HepG2 (cell line): Measurements from ENCODE around the gene MUC13. TPM values are rescaled to one million over a fixed set of nuclear protein-coding genes. Genes with fewer than 3 reads are reported as not detected.

Experiments
- ATAC-seq: fragments of 200-7000 bp; cut with Tn5 transposase; 3 replicates; pipeline ENCODE4 v1.9.1; 2020; ENCODE audit warnings: mild to moderate bottlenecking, moderate library complexity
- BruUV-seq: library from RNA; stranded (reverse); fragments of 400-500 nt; replicated peaks from 2 replicates; lab custom pipeline; 2021; lab: Mats Ljungman, UMichigan
- CTCF ChIA-PET: fragments of 300-600 bp; formaldehyde crosslinking; extraction: SDS; loops from one replicate; lab custom pipeline; 2021; ENCODE audit warnings: low total read pairs, inconsistent platforms, low intra/inter-chr PET ratio; lab: Yijun Ruan, JAX
- POLR2A ChIA-PET: fragments of 350-600 bp; sonication (Branson Sonifier 250); formaldehyde crosslinking; loops from one replicate; lab custom pipeline; 2020; ENCODE audit warnings: antibody characterized with exemption, inconsistent platforms; lab: Yijun Ruan, JAX
- DNase-seq: peaks from one replicate; pipeline ENCODE4 v3.0.0-alpha.2; 2015; ENCODE audit warnings: low spot score
- FAIRE-seq: peaks from 3 replicates; lab custom pipeline; 2011; peaks lifted over from hg19 to GRCh38; lab: Jason Lieb, UNC
- H2AFZ ChIP-seq: one replicate; pipeline ENCODE4 v1.6.1; 2011; ENCODE audit warnings: low read length, inconsistent platforms
- H3K27ac ChIP-seq: fragments of 300-600 bp; 3 replicates; pipeline ENCODE4 v1.8.0; 2011; ENCODE audit warnings: mixed run types, mild to moderate bottlenecking, mixed read lengths, low read length, inconsistent platforms; ENCODE audit not compliant: insufficient read depth; ENCODE audit errors: extremely low read length
- H3K27me3 ChIP-seq, 2 experiments: fragments of 200-600 bp in 1 of 2; 2 replicates in 1 of 2; 3 replicates in 1 of 2; pipeline versions ENCODE4 v1.6.0 to v1.8.0; 2011; ENCODE audit warnings: low read length in 2 of 2, mild to moderate bottlenecking in 2 of 2, moderate library complexity in 2 of 2, inconsistent platforms in 1 of 2; ENCODE audit not compliant: insufficient read depth in 2 of 2, control insufficient read depth in 1 of 2
- H3K36me3 ChIP-seq, 2 experiments: fragments of 200-600 bp in 1 of 2; replicated peaks in 1 of 2; 2 replicates in 1 of 2; 3 replicates in 1 of 2; pipeline versions ENCODE4 v1.5.1 to v1.8.0; 2011; ENCODE audit warnings: low read length in 2 of 2, inconsistent platforms in 1 of 2; ENCODE audit not compliant: insufficient read depth in 2 of 2, control insufficient read depth in 1 of 2
- H3K4me1 ChIP-seq: 2 replicates; pipeline ENCODE4 v1.5.1; 2012; ENCODE audit warnings: low read length, inconsistent platforms; ENCODE audit not compliant: insufficient read depth
- H3K4me2 ChIP-seq: 2 replicates; pipeline ENCODE4 v1.6.0; 2011; ENCODE audit warnings: low read depth, low read length, inconsistent platforms
- H3K4me3 ChIP-seq, 3 experiments: fragments of 200-600 bp in 1 of 3; sonication (generic), shearing (Covaris generic) in 1 of 3; replicated peaks in 1 of 3; 2 replicates each; pipeline ENCODE4 v1.5.1; 2011 to 2016; ENCODE audit warnings: low read length in 3 of 3, inconsistent platforms in 2 of 3, low read depth in 2 of 3, mild to moderate bottlenecking in 2 of 3, control low read depth in 1 of 3, mixed read lengths in 1 of 3; ENCODE audit not compliant: insufficient read depth in 1 of 3
- H3K79me2 ChIP-seq: one replicate; pipeline ENCODE4 v1.6.1; 2011; ENCODE audit warnings: low read length, inconsistent platforms; ENCODE audit not compliant: insufficient read depth
- H3K9ac ChIP-seq: 2 replicates; pipeline ENCODE4 v1.6.0; 2011; ENCODE audit warnings: mild to moderate bottlenecking, low read depth, low read length, inconsistent platforms; ENCODE audit not compliant: insufficient read depth
- H3K9me3 ChIP-seq: 2 replicates; pipeline ENCODE4 v1.5.1; 2012; ENCODE audit warnings: mild to moderate bottlenecking, low read length
- H4K20me1 ChIP-seq: 2 replicates; pipeline ENCODE4 v1.6.0; 2011; ENCODE audit warnings: inconsistent platforms, mild to moderate bottlenecking, low read length, moderate library complexity; ENCODE audit not compliant: insufficient read depth
- ASH2L ChIP-seq: fragments of 300-600, 200-600 bp; sonication (generic); IDR thresholded peaks from 2 replicates; pipeline ENCODE4 v1.7.0; 2017; ENCODE audit warnings: low read depth, mild to moderate bottlenecking, moderate library complexity, mixed read lengths, low read length; ENCODE audit not compliant: insufficient read length
- KDM5B ChIP-seq: sonication (generic); formaldehyde crosslinking; IDR thresholded peaks from 2 replicates; pipeline ENCODE4 v1.4.0; 2020; ENCODE audit warnings: missing genetic modification reagents, mild to moderate bottlenecking, borderline replicate concordance
- NCOA2 ChIP-seq: sonication (generic); formaldehyde crosslinking; IDR thresholded peaks from 2 replicates; pipeline ENCODE4 v1.8.0; 2022; ENCODE audit warnings: inconsistent platforms
- RELA ChIP-seq: sonication (generic); formaldehyde crosslinking; IDR thresholded peaks from 2 replicates; pipeline ENCODE4 v1.4.0; 2020; ENCODE audit warnings: missing genetic modification reagents
- RXRA ChIP-seq: sonication (generic); formaldehyde crosslinking; IDR thresholded peaks from 2 replicates; pipeline ENCODE4 v1.5.1; 2020; ENCODE audit warnings: missing genetic modification reagents
- SUZ12 ChIP-seq: fragments of 150-350 bp; IDR thresholded peaks from 2 replicates; pipeline ENCODE4 v1.6.1; 2014; ENCODE audit warnings: low read depth, low read length
- TBX3 ChIP-seq: fragments of 450-650 bp; IDR thresholded peaks from 2 replicates; pipeline ENCODE4 v1.6.1; 2017; ENCODE audit warnings: antibody characterized with exemption, mild to moderate bottlenecking, inconsistent platforms, borderline replicate concordance
- TCF12 ChIP-seq, 2 experiments: fragments of 450-650 bp in 1 of 2; sonication (generic) in 1 of 2; formaldehyde crosslinking in 1 of 2; IDR thresholded peaks; 2 replicates each; pipeline versions ENCODE4 v1.6.1 to v1.8.0; 2017 to 2022; ENCODE audit warnings: antibody characterized with exemption in 1 of 2, mild to moderate bottlenecking in 1 of 2, missing genetic modification reagents in 1 of 2, moderate library complexity in 1 of 2
- ZBTB20 ChIP-seq: sonication (generic); formaldehyde crosslinking; IDR thresholded peaks from 2 replicates; pipeline ENCODE4 v1.8.1; 2023; ENCODE audit warnings: missing genetic modification reagents, low read depth, mild to moderate bottlenecking, borderline replicate concordance
- ZFY ChIP-seq: sonication (generic); formaldehyde crosslinking; IDR thresholded peaks from 2 replicates; pipeline ENCODE4 v1.4.0; 2020; ENCODE audit warnings: missing genetic modification reagents
- ZIK1 ChIP-seq: sonication (generic); formaldehyde crosslinking; IDR thresholded peaks from 2 replicates; pipeline ENCODE4 v1.5.0; 2020; ENCODE audit warnings: mild to moderate bottlenecking, low read depth, missing genetic modification reagents, borderline replicate concordance
- ZNF282 ChIP-seq: fragments of 450-650 bp; IDR thresholded peaks from 2 replicates; pipeline ENCODE4 v1.6.1; 2018; ENCODE audit not compliant: partially characterized antibody
- ZNF337 ChIP-seq: sonication (generic); formaldehyde crosslinking; IDR thresholded peaks from 2 replicates; pipeline ENCODE4 v1.5.1; 2020; ENCODE audit warnings: missing genetic modification reagents, low read depth, mild to moderate bottlenecking, borderline replicate concordance
- ZNF746 ChIP-seq: sonication (generic); formaldehyde crosslinking; IDR thresholded peaks from 2 replicates; pipeline ENCODE4 v1.8.0; 2022; ENCODE audit warnings: mild to moderate bottlenecking, missing genetic modification reagents
- ZNF747 ChIP-seq: sonication (generic); formaldehyde crosslinking; IDR thresholded peaks from 2 replicates; pipeline ENCODE4 v1.8.1; 2023; ENCODE audit warnings: missing genetic modification reagents, mild to moderate bottlenecking, borderline replicate concordance
- WGBS: methylation state at CpG from one replicate; pipeline ENCODE4 v1.1.6; 2017; ENCODE audit warnings: low lambda C conversion rate; 5-methylcytosine and 5-hydroxymethylcytosine counted together
- in situ Hi-C: cut with HindIII; loops from 2 replicates; pipeline ENCODE4 v1.10.0; 2017; ENCODE audit warnings: low pct_unique_long_range_greater_than_20kb; ENCODE audit not compliant: extremely low pct_ligation_motif_present
- intact Hi-C: fragments of 100-400 bp; cut with micrococcal nuclease; formaldehyde crosslinking; loops from one replicate; pipeline ENCODE4 v1.10.0; 2022; ENCODE audit not compliant: unreplicated experiment
- polyA plus RNA-seq, 8 experiments: library from polyadenylated mRNA; depleted of rRNA in 3 of 8; stranded (reverse) in 7 of 8; unstranded in 1 of 8; fragments of >200 nt; fragmentation: Illumina TruSeq in 4 of 8; extraction: Trizol in 4 of 8; gene quantifications; 2 replicates each; pipeline versions ENCODE4 v1.2.1 to v1.2.3, GENCODE V29; 2011 to 2016; ENCODE audit warnings: low read depth in 4 of 8, missing spikeins in 1 of 8, mixed read lengths in 1 of 8; ENCODE audit not compliant: insufficient read depth in 1 of 8
- total RNA-seq, 5 experiments: library from RNA; depleted of rRNA; stranded (reverse); fragments of >200 nt; fragmentation: Illumina TruSeq; extraction: Trizol; gene quantifications; 2 replicates each; pipeline ENCODE4 v1.2.3, GENCODE V29; 2016; ENCODE audit warnings: low read depth in 1 of 5
- TF ChIP-seq, protein P1 (sequence below): sonication (generic); formaldehyde crosslinking; IDR thresholded peaks from 2 replicates; pipeline ENCODE4 v1.8.1; 2023; ENCODE audit warnings: mild to moderate bottlenecking, moderate library complexity, missing genetic modification reagents
- TF ChIP-seq, protein P2 (sequence below): sonication (generic); formaldehyde crosslinking; IDR thresholded peaks from 2 replicates; pipeline ENCODE4 v1.4.0; 2020; ENCODE audit warnings: missing genetic modification reagents
- TF ChIP-seq, protein P3 (sequence below): sonication (generic); formaldehyde crosslinking; IDR thresholded peaks from 2 replicates; pipeline ENCODE4 v1.9.0; 2021; ENCODE audit warnings: missing genetic modification reagents, mild to moderate bottlenecking, borderline replicate concordance
- TF ChIP-seq, protein P4 (sequence below): IDR thresholded peaks from 2 replicates; pipeline ENCODE4 v1.6.1; 2016; ENCODE audit warnings: low read depth, control low read depth

MUC13 gene
- total and polyA plus RNA-seq, 2 of the 13 experiments (the other 11 are each of a cell fraction or from before 2014, with no cell fraction given) = 0.04 to 1.2 TPM

DNA sequence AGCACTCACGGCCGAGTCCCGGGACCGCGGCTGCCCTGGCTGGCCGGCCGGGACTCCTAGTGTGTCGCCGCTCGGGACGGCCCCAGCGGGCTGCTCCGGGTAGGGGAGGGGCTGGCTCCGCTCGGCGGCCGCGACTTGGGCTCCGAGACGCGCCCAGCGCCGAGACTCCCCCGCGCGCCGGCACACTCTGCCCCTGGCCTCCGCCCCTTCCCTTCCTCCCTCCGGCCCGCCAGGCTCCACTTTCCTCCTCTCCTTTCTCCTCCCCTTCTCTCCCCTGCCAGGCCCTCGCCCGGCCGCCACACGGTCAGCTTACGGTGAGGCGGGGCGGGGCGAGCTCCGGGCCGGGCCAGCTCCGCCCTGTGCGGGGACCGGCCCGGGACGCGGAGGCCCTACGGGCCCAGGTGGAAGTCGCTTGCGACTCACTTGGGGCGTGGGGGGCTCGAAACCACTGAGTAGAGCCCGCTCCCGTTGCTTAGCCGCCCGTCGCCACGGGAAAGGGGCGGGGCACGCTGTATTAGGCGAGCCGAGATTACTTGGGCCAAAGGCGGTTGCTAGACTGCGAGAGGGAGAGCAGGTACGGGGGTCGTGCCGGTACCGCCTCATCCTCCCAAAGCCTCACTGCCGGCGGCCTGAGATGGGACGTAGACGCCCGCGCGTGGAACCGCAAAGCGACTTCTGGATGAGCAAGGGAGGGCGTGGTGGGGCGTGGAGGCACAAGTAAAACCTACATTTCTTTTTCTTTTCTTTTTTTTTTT is 47.2 kb downstream of the MUC13 start, which contains the start of gene ITGB5:
ITGB5 (minus strand) TSS at position 189 of the 755 bp plus-strand sequence. CDS start 365 bp downstream, outside the sequence.
- Histone ChIP-seq H3K27ac (peak within 1 kb of the TSS; percentile 90), H3K4me2 (peak within 1 kb of the TSS; percentile 98), H3K27me3 (no peaks in the 10 kb centered on the region), H3K9me3 (no peaks in the 10 kb centered on the region), H3K79me2 (peaks cover 36% of the 10 kb centered on the region), H3K4me3 (peak within 1 kb of the TSS; percentile 82 to 85 (median 85)), H3K9ac (peak within 1 kb of the TSS; percentile 92), H2AFZ (no peak within 1 kb of the TSS), H3K4me1 (peaks cover 61% of the 10 kb centered on the region), H3K36me3 (peaks cover under 1 to 5% of the 10 kb centered on the region in 2 experiments; a peak in 2 of 5 replicates), H4K20me1 (no peaks in the 10 kb centered on the region)
- ChIA-PET POLR2A (interaction anchor here (0.6 to 2.4 kb wide), 15 partner anchors 9 to 188 kb away, joined by 3 to 18 read pairs (median 8); partner anchors contain the start of gene UMPS), CTCF (no interaction called here)
- in situ Hi-C loops = no loop called here
- FAIRE-seq = no peak
- 24% methylated on average over 47 of the region's 78 CpGs for WGBS
- peak; percentile 61 for DNase-seq
- ATAC-seq = peak; percentile 81
- no TSS peak for BruUV-seq
- intact Hi-C loops = loop anchor here (2.0 to 5.0 kb wide), 2 partner anchors 53 to 125 kb away; no protein-coding TSS in a partner anchor
- TF ChIP-seq SUZ12 = no peak
- no peak for TF ChIP-seq TCF12 (IDR thresholded peaks at IDR 0.05)
- 0 out of 2 replicates have a peak, but pooled peaks have one; percentile 13 for TF ChIP-seq TCF12 (CRISPR knock-in tag; IDR thresholded peaks at IDR 0.05)
- 0 out of 2 replicates have a peak, but pooled peaks have one; percentile 33 for TF ChIP-seq RELA (CRISPR knock-in tag)
- TF ChIP-seq, protein P1, sequence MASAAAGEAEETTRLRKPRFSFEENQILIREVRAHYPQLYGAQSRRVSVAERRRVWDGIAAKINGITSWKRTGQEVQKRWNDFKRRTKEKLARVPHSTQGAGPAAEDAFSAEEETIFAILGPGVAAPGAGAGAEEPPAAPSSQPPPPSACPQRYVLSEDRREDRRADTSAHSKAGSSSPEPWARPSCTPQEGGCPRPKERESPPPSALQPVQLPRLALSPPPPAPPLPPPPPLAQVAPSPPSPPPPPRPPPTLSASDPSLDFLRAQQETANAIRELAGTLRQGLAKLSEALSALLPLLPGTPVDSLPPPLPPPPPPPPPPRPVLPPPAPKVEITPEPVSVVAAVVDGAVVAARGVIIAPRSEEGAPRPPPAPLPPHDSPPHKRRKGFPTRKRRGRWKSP = no peak
- TF ChIP-seq, protein P2, sequence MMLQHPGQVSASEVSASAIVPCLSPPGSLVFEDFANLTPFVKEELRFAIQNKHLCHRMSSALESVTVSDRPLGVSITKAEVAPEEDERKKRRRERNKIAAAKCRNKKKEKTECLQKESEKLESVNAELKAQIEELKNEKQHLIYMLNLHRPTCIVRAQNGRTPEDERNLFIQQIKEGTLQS (CRISPR knock-in tag) = no peak
- TF ChIP-seq, protein P3, sequence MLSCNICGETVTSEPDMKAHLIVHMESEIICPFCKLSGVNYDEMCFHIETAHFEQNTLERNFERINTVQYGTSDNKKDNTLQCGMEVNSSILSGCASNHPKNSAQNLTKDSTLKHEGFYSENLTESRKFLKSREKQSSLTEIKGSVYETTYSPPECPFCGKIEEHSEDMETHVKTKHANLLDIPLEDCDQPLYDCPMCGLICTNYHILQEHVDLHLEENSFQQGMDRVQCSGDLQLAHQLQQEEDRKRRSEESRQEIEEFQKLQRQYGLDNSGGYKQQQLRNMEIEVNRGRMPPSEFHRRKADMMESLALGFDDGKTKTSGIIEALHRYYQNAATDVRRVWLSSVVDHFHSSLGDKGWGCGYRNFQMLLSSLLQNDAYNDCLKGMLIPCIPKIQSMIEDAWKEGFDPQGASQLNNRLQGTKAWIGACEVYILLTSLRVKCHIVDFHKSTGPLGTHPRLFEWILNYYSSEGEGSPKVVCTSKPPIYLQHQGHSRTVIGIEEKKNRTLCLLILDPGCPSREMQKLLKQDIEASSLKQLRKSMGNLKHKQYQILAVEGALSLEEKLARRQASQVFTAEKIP (CRISPR knock-in tag) = no peak
- TF ChIP-seq, protein P4, sequence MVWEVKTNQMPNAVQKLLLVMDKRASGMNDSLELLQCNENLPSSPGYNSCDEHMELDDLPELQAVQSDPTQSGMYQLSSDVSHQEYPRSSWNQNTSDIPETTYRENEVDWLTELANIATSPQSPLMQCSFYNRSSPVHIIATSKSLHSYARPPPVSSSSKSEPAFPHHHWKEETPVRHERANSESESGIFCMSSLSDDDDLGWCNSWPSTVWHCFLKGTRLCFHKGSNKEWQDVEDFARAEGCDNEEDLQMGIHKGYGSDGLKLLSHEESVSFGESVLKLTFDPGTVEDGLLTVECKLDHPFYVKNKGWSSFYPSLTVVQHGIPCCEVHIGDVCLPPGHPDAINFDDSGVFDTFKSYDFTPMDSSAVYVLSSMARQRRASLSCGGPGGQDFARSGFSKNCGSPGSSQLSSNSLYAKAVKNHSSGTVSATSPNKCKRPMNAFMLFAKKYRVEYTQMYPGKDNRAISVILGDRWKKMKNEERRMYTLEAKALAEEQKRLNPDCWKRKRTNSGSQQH = 0 out of 2 replicates have a peak, but pooled peaks have one; percentile 34
- no peak for TF ChIP-seq ZIK1
- TF ChIP-seq ZNF337 = no peak
- TF ChIP-seq ZBTB20 (CRISPR knock-in tag) = 0 out of 2 replicates have a peak, but pooled peaks have one; percentile 20
- peak; percentile 21; the same call in 1 of the 2 replicates for TF ChIP-seq NCOA2 (CRISPR knock-in tag)
- TF ChIP-seq ZFY (CRISPR knock-in tag) = peak; percentile 75
- TF ChIP-seq ZNF747 (CRISPR knock-in tag) = no peak
- peak; percentile 29; the same call in 1 of the 2 replicates for TF ChIP-seq ZNF746 (CRISPR knock-in tag)
- TF ChIP-seq ASH2L = peak; percentile 40
- no peak for TF ChIP-seq TBX3
- TF ChIP-seq KDM5B (CRISPR knock-in tag) = peak; percentile 42; the same call in 1 of the 2 replicates
- peak; percentile 29; the same call in 1 of the 2 replicates for TF ChIP-seq RXRA (CRISPR knock-in tag)
- TF ChIP-seq ZNF282 = no peak
